ENCODE results near the gene GLS. TPM values are rescaled to one million over a fixed set of nuclear protein-coding genes. Genes with fewer than 3 reads are reported as not detected.

The GLS gene
- total and polyA plus RNA-seq, 4 donors = 31.1 to 318 (median 104) TPM

GRCh38 chr2:190968522-190968921 is 87.9 kb downstream of the GLS start:
- Histone ChIP-seq H3K9ac (ENCODE audit: insufficient read depth in 1 of 2, low read length in 2 of 2) (no peak overlapping the region), H3K4me1 (ENCODE audit: control insufficient read depth in 5 of 5, insufficient read depth in 5 of 5, low read length in 5 of 5) (peaks cover 0 to 4% (median 0%) of the 10 kb centered on the region in 5 donors), H3K27me3 (ENCODE audit: control insufficient read depth in 3 of 3, insufficient read depth in 3 of 3, low read length in 2 of 3) (no peaks in the 10 kb centered on the region), H3K9me3 (ENCODE audit: control insufficient read depth in 4 of 4, insufficient read depth in 3 of 4, low read length in 3 of 4) (no peaks in the 10 kb centered on the region), H3K27ac (ENCODE audit: low read depth in 1 of 2, low read length in 1 of 2) (no peak overlapping the region), H3K36me3 (ENCODE audit: control insufficient read depth in 4 of 4, insufficient read depth in 4 of 4, low read length in 4 of 4) (peaks cover 22 to 48% (median 33%) of the 10 kb centered on the region in 4 donors), H3K4me3 (no peak overlapping the region)
- no peak for DNase-seq
- no peak for ATAC-seq (ENCODE audit: insufficient read depth, low FRiP score)
- TF ChIP-seq CTCF (IDR thresholded peaks at IDR 0.05; ENCODE audit: control extremely low read depth, extremely low read depth) = no peak
- WGBS, 2 donors = 83 to 87% methylated on average over 2 of the region's 2 CpGs

- WGBS, 2 donors = 39 to 75% methylated on average over 3 of the region's 3 CpGs
- Histone ChIP-seq H3K4me3 (no peak overlapping the region), H3K4me1 (ENCODE audit: control insufficient read depth in 5 of 5, insufficient read depth in 5 of 5, low read length in 5 of 5) (peaks cover 0 to 10% (median 8%) of the 10 kb centered on the region in 5 donors), H3K9me3 (ENCODE audit: control insufficient read depth in 4 of 4, insufficient read depth in 3 of 4, low read length in 3 of 4) (no peaks in the 10 kb centered on the region), H3K9ac (ENCODE audit: insufficient read depth in 1 of 2, low read length in 2 of 2) (no peak overlapping the region), H3K27me3 (ENCODE audit: control insufficient read depth in 3 of 3, insufficient read depth in 3 of 3, low read length in 2 of 3) (no peaks in the 10 kb centered on the region), H3K36me3 (ENCODE audit: control insufficient read depth in 4 of 4, insufficient read depth in 4 of 4, low read length in 4 of 4) (peaks cover 32 to 50% (median 37%) of the 10 kb centered on the region in 4 donors), H3K27ac (ENCODE audit: low read depth in 1 of 2, low read length in 1 of 2) (no peak overlapping the region)
- ATAC-seq (ENCODE audit: insufficient read depth, low FRiP score) (no peak), DNase-seq (no peak)
- no peak for TF ChIP-seq CTCF (IDR thresholded peaks at IDR 0.05; ENCODE audit: control extremely low read depth, extremely low read depth)
These were observed 89.5 kb downstream of the GLS start for GRCh38 chr2:190970160-190970559.

GRCh38 chr2:190970873-190971506 is 90.4 kb downstream of the GLS start:
- DNase-seq = peak in 1 of 3 donors; percentile 19
- Histone ChIP-seq H3K9ac (ENCODE audit: insufficient read depth in 1 of 2, low read length in 2 of 2) (no peak overlapping the region), H3K4me1 (ENCODE audit: control insufficient read depth in 5 of 5, insufficient read depth in 5 of 5, low read length in 5 of 5) (peaks cover 0 to 10% (median 8%) of the 10 kb centered on the region in 5 donors), H3K27ac (ENCODE audit: low read depth in 1 of 2, low read length in 1 of 2) (peak overlapping the region in 1 of 2 donors; percentile 15), H3K4me3 (no peak overlapping the region), H3K36me3 (ENCODE audit: control insufficient read depth in 4 of 4, insufficient read depth in 4 of 4, low read length in 4 of 4) (peaks cover 32 to 49% (median 43%) of the 10 kb centered on the region in 4 donors), H3K9me3 (ENCODE audit: control insufficient read depth in 4 of 4, insufficient read depth in 3 of 4, low read length in 3 of 4) (no peaks in the 10 kb centered on the region), H3K27me3 (ENCODE audit: control insufficient read depth in 3 of 3, insufficient read depth in 3 of 3, low read length in 2 of 3) (no peaks in the 10 kb centered on the region)
- no peak for TF ChIP-seq CTCF (IDR thresholded peaks at IDR 0.05; ENCODE audit: control extremely low read depth, extremely low read depth)
- ATAC-seq (ENCODE audit: insufficient read depth, low FRiP score) = peak; percentile 55
- WGBS, 2 donors = 40 to 61% methylated on average over 5 of the region's 5 CpGs

Data from lung (tissue), 12 donors.